Measurements from ENCODE around the gene MRPL42.
A peak's percentile ranks its signal among the peaks of the same experiment; 100 is the strongest.

MRPL42 gene

DNA sequence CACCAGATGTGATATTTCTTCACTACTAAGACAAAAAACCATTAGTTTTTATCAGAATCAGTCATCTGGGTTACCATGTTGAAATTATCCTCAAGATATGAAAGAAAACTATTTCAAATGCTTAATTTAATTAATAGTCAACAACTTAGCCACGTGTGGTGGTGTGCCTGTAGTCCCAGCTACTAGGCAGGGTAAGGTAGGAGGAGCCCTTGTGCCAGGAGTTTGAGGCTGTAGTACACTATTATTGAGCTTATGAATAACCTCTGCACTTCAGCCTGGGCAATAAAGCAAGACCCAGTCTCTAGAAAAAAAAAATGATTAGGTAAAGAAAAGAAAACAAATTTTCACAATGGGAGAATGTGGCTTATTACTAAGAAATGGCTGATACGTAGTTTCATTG, 33.4 kb downstream of the MRPL42 start:
- Histone ChIP-seq H3K79me2 (ENCODE audit: control insufficient read depth, insufficient read depth, low read length, unreplicated experiment) (no peaks in the 10 kb centered on the region), H3K4me3 (ENCODE audit: low read depth, low read length) (no peak overlapping the region), H2AFZ (ENCODE audit: low read length, unreplicated experiment) (no peak overlapping the region), H3K27ac (ENCODE audit: low read depth, low read length) (no peak overlapping the region), H3K27me3 (ENCODE audit: insufficient read depth, low read length) (no peaks in the 10 kb centered on the region), H3K36me3 (ENCODE audit: insufficient read depth, low read length) (no peaks in the 10 kb centered on the region), H3K4me1 (ENCODE audit: control insufficient read depth, insufficient read depth, low read length, unreplicated experiment) (no peaks in the 10 kb centered on the region)

DNA sequence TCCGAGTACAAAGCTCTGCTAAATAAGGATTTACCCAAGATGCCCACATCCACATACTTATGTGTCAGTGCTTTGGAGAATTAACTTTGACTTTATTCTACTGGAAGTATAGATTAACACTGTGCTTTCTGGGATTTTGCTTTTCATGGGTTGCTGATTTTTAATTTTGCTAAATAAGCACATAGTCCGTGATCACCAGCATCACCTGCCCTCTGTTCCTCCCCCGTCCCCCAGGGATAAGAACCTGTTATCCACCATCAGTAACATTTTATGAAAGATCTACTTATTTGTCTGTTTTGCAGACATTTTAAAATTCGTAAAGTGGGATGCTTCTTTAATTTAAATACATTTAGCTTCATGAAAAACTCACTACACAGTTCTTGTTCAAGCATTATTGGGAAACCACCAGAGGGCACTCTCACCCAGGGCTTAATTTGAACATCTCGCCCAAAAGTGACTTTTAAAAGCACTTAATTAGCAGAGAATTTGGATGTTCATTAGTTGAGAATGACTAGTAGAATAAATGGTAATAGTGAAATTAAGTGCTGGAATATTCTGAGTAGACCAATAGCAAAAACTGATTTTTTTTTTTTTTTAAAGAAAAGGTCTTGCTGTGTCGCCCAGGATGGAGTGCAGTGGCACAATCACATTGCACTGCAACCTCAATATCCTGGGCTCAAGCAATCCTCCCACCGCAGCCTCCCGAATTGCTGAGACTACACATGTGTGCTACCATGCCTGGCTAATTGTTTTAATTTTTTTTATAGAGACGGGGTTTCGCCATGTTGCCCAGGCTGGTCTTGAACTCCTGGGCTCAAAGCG, 35.7 kb downstream of the MRPL42 start:
- Histone ChIP-seq H3K4me1 (ENCODE audit: control insufficient read depth, insufficient read depth, low read length, unreplicated experiment) (no peaks in the 10 kb centered on the region), H3K4me3 (ENCODE audit: low read depth, low read length) (no peak overlapping the region), H3K27me3 (ENCODE audit: insufficient read depth, low read length) (no peaks in the 10 kb centered on the region), H3K27ac (ENCODE audit: low read depth, low read length) (no peak overlapping the region), H2AFZ (ENCODE audit: low read length, unreplicated experiment) (no peak overlapping the region), H3K79me2 (ENCODE audit: control insufficient read depth, insufficient read depth, low read length, unreplicated experiment) (no peaks in the 10 kb centered on the region), H3K36me3 (ENCODE audit: insufficient read depth, low read length) (no peaks in the 10 kb centered on the region)

DNA sequence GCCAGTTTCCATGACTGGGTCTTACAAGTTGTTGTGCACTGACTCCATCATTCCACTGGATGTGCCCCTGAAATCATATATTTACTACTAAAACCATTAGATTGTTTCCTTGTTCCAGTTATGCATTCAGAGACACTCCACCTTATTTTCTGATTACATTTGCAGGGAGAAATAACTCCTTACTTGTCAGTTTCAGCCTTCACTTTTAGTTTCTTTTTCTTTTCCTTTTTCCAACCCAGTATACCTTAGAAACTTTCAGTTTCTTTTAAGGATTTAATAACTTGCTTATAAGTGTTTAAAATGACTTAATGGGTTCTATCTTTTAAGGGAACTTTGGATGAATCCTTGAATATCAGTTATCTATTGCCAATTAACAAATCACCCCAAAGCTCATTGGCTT, 39.9 kb downstream of the MRPL42 start:
- Histone ChIP-seq H3K27me3 (ENCODE audit: insufficient read depth, low read length) (no peaks in the 10 kb centered on the region), H3K27ac (ENCODE audit: low read depth, low read length) (no peak overlapping the region), H2AFZ (ENCODE audit: low read length, unreplicated experiment) (no peak overlapping the region), H3K36me3 (ENCODE audit: insufficient read depth, low read length) (no peaks in the 10 kb centered on the region), H3K4me1 (ENCODE audit: control insufficient read depth, insufficient read depth, low read length, unreplicated experiment) (no peaks in the 10 kb centered on the region), H3K79me2 (ENCODE audit: control insufficient read depth, insufficient read depth, low read length, unreplicated experiment) (no peaks in the 10 kb centered on the region), H3K4me3 (ENCODE audit: low read depth, low read length) (no peak overlapping the region)

DNA sequence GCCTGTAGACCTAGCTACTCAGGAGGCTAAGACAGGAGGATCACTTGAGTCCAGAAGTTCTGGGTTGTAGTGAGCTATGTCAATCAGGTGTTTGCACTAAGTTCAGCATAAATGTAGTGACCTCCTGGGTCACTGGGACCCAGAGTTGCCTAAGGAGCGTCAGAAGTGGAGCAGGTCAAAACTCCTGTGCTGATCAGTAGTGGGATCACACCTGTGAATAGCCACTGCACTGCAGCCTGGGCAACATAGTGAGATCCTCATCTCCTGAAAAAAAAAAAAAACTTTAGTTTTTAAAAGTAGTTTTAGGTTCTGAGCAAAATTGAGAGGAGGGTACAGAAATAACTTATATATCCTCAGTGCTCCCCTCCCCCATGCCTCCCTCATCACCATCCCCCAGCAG, 42.2 kb downstream of the MRPL42 start:
- no peaks in the 10 kb centered on the region for H3K27me3 ChIP-seq (ENCODE audit: insufficient read depth, low read length)
- H3K36me3 ChIP-seq (ENCODE audit: insufficient read depth, low read length): no peaks in the 10 kb centered on the region
- H3K4me3 ChIP-seq (ENCODE audit: low read depth, low read length): no peak overlapping the region
- no peak overlapping the region for H2AFZ ChIP-seq (ENCODE audit: low read length, unreplicated experiment)
- peaks cover under 1% of the 10 kb centered on the region for H3K4me1 ChIP-seq (ENCODE audit: control insufficient read depth, insufficient read depth, low read length, unreplicated experiment)
- no peaks in the 10 kb centered on the region for H3K79me2 ChIP-seq (ENCODE audit: control insufficient read depth, insufficient read depth, low read length, unreplicated experiment)
- no peak overlapping the region for H3K27ac ChIP-seq (ENCODE audit: low read depth, low read length)

DNA sequence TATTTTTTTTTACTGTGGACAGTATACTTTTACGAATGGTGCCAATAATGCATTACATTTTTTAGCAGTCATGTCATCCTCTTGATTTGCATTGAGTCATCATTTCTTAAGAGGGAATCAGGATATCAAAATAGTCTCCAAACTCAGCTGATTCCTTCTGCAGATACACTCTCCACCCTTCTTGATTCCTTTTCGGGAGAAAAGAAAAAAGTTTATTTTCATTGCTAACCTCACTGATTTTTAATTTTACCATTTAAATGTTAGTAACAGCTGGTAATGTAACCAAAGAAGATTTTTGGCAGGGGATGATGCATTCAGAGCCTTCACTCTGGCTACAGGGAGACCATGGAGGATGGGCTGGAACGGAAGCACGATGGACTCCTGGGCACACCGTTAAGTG, 47.5 kb downstream of the MRPL42 start:
- Histone ChIP-seq H3K27ac (ENCODE audit: low read depth, low read length) (peak overlapping the region; percentile 31; the same call in 1 of the 2 replicates), H3K4me3 (ENCODE audit: low read depth, low read length) (peak overlapping the region; percentile 50), H3K4me1 (ENCODE audit: control insufficient read depth, insufficient read depth, low read length, unreplicated experiment) (peaks cover 19% of the 10 kb centered on the region), H3K36me3 (ENCODE audit: insufficient read depth, low read length) (no peaks in the 10 kb centered on the region), H2AFZ (ENCODE audit: low read length, unreplicated experiment) (peak overlapping the region; percentile 21), H3K79me2 (ENCODE audit: control insufficient read depth, insufficient read depth, low read length, unreplicated experiment) (no peaks in the 10 kb centered on the region), H3K27me3 (ENCODE audit: insufficient read depth, low read length) (no peaks in the 10 kb centered on the region)

DNA sequence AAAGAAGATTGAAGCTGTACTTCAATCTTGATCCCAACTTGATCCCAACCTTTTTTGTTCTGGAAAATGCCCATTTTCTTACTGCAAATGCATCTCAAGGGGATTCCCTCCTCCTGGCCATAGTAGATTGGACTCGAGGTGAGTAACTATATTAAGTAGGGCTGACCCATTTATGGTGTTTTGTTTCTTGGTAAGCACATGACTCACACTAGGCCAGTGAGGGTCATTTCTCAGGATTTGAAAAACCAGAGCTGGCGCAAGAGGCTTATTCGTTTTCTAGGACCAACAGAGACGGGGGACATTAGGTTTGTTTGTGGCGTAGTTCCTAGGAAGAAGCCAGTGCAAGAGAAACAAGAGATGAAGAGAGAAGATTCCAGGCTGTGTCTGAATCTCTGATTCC, 51.4 kb downstream of the MRPL42 start:
- H2AFZ ChIP-seq (ENCODE audit: low read length, unreplicated experiment): no peak overlapping the region
- H3K4me3 ChIP-seq (ENCODE audit: low read depth, low read length): no peak overlapping the region
- peaks cover 19% of the 10 kb centered on the region for H3K4me1 ChIP-seq (ENCODE audit: control insufficient read depth, insufficient read depth, low read length, unreplicated experiment)
- no peaks in the 10 kb centered on the region for H3K36me3 ChIP-seq (ENCODE audit: insufficient read depth, low read length)
- no peaks in the 10 kb centered on the region for H3K27me3 ChIP-seq (ENCODE audit: insufficient read depth, low read length)
- no peak overlapping the region for H3K27ac ChIP-seq (ENCODE audit: low read depth, low read length)
- H3K79me2 ChIP-seq (ENCODE audit: control insufficient read depth, insufficient read depth, low read length, unreplicated experiment): no peaks in the 10 kb centered on the region

DNA sequence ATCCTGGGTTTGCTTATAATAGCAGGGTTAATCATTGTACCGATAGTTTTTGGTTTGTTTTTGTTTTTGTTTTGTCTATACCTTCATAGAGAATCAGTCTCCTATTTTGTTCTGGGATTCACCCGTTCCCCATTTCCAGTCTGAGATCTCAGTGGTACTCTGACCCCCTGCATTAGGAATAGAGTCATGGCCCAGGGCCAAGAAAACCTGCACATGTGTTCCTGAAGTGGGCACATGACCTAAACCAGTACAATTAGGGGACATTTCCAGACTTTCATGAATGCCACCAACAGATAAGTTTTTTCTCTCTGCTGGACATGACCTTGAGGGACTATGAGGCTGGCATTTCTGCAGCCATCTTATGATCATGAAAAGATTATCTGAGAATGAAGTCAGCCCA, 52.5 kb downstream of the MRPL42 start:
- H3K4me1 ChIP-seq (ENCODE audit: control insufficient read depth, insufficient read depth, low read length, unreplicated experiment): peaks cover 16% of the 10 kb centered on the region
- H3K4me3 ChIP-seq (ENCODE audit: low read depth, low read length): no peak overlapping the region
- no peaks in the 10 kb centered on the region for H3K27me3 ChIP-seq (ENCODE audit: insufficient read depth, low read length)

DNA sequence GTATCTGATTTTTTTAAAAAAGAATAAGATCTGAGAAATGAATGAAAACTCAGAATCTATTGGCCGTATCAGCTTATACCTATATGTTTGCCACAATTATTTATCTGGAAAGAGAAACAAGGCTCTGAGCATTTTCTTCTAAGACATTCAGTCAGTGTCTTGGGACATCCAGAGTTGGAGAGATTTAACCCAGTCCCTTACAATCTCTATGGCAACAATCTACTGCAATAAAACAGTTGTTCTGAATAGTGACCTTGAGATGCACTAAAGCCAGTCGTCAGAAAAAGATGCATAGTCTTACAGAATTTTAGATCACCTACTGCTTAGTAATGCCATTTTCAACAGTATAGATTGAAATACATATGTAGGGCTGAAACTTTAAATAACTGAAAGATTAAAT, 53.1 kb downstream of the MRPL42 start:
- Histone ChIP-seq H3K79me2 (ENCODE audit: control insufficient read depth, insufficient read depth, low read length, unreplicated experiment) (no peaks in the 10 kb centered on the region), H3K27ac (ENCODE audit: low read depth, low read length) (no peak overlapping the region), H3K36me3 (ENCODE audit: insufficient read depth, low read length) (no peaks in the 10 kb centered on the region), H3K4me3 (ENCODE audit: low read depth, low read length) (no peak overlapping the region), H3K4me1 (ENCODE audit: control insufficient read depth, insufficient read depth, low read length, unreplicated experiment) (peaks cover 10% of the 10 kb centered on the region), H2AFZ (ENCODE audit: low read length, unreplicated experiment) (no peak overlapping the region), H3K27me3 (ENCODE audit: insufficient read depth, low read length) (no peaks in the 10 kb centered on the region)

More for the DNA sequence above, 52.5 kb downstream of the MRPL42 start:
- no peak overlapping the region for H3K27ac ChIP-seq (ENCODE audit: low read depth, low read length)
- no peak overlapping the region for H2AFZ ChIP-seq (ENCODE audit: low read length, unreplicated experiment)
- no peaks in the 10 kb centered on the region for H3K79me2 ChIP-seq (ENCODE audit: control insufficient read depth, insufficient read depth, low read length, unreplicated experiment)
- no peaks in the 10 kb centered on the region for H3K36me3 ChIP-seq (ENCODE audit: insufficient read depth, low read length)

DNA sequence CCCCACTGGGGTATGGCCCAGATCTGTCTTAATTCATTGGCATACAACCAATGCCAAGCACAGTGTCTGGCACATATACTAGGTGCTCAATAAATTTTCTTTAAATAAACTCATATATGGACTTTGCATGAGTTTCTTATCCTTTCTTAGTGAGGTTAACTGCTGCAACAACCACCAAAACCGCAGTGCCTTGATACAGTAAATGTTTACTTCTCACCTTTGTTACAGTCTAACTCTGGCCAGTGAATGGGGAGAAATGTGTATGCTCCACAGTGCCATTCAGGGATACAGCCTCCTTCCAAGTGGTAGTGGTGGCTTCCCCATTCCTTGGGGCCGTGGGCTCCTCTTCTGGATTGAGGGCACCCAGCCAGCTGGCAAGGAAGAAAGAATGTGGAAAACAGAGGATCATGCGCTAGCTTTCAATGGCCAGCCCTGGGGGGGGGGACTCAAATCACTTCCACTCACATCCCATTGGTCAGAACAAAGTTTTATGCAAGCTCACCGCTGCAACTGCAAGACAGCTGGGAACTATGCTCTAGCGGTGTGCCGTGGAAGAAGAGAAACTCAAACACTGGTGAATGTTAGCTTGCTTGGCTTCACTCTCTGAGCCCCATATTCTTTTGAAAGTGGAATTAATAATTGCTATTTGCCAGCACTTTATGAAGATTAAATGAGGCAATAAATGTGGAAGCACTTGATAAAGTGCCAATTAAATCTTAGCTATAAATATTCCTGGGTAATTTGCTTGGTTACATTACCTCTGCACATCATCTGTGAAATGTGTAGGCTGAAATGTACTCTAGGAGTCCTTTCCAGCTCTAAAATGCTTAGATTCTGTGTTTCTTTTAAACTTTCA, 54.1 kb downstream of the MRPL42 start:
- peaks cover 8% of the 10 kb centered on the region for H3K4me1 ChIP-seq (ENCODE audit: control insufficient read depth, insufficient read depth, low read length, unreplicated experiment)
- H3K27me3 ChIP-seq (ENCODE audit: insufficient read depth, low read length): no peaks in the 10 kb centered on the region
- no peak overlapping the region for H3K27ac ChIP-seq (ENCODE audit: low read depth, low read length)
- no peak overlapping the region for H2AFZ ChIP-seq (ENCODE audit: low read length, unreplicated experiment)
- H3K4me3 ChIP-seq (ENCODE audit: low read depth, low read length): no peak overlapping the region
- no peaks in the 10 kb centered on the region for H3K79me2 ChIP-seq (ENCODE audit: control insufficient read depth, insufficient read depth, low read length, unreplicated experiment)
- H3K36me3 ChIP-seq (ENCODE audit: insufficient read depth, low read length): no peaks in the 10 kb centered on the region

DNA sequence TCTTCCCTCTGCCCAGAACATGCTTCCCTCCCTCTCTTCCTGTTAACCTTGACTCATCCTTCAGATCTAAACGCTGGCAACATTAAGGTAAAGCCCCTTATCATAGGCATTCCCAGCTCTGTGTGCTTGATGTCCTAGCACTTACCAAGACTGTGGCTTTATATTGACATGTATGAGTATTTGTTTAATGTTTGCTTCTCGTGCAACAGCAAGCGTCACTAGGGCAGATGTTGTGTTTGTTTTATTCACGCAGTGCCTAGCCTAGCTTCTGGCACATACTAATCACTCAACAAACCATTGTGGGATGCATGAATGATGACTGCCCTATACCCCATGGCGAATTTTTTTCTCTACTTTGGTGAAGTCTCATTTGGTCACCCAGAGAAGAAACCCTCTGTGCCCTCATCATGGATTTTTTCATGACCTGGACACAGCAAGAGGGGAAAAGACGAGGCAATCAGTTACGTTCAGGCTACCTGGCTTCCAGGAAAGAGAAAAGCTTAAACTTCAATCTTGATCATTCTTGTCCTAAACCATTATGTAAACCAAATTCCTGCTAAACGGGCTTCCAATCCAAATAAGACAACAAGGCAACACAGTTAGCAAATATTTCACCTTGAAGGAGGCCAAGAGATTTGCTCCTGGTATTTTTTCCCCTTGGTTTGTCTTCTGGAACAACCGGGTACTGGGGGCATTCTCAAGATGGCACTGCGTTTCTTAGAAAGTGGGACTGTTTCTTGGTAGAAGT, 57.2 kb downstream of the MRPL42 start:
- no peak overlapping the region for H3K4me3 ChIP-seq (ENCODE audit: low read depth, low read length)

More for the DNA sequence above, 57.2 kb downstream of the MRPL42 start:
- H3K4me1 ChIP-seq (ENCODE audit: control insufficient read depth, insufficient read depth, low read length, unreplicated experiment): peaks cover 9% of the 10 kb centered on the region
- H3K27me3 ChIP-seq (ENCODE audit: insufficient read depth, low read length): no peaks in the 10 kb centered on the region
- no peak overlapping the region for H2AFZ ChIP-seq (ENCODE audit: low read length, unreplicated experiment)
- no peaks in the 10 kb centered on the region for H3K36me3 ChIP-seq (ENCODE audit: insufficient read depth, low read length)
- no peaks in the 10 kb centered on the region for H3K79me2 ChIP-seq (ENCODE audit: control insufficient read depth, insufficient read depth, low read length, unreplicated experiment)
- H3K27ac ChIP-seq (ENCODE audit: low read depth, low read length): no peak overlapping the region
